Erythroblast (primary cell): ENCODE data around the gene TRAPPC2B.
"Not testable (repeated sequence)": the region's sequence is repeated elsewhere in the genome, so short reads cannot be mapped to it uniquely, and the experiment has no call there.

ENCODE experiments used
- DNase-seq, 2 experiments: peaks; one replicate each; lab custom pipeline; 2025; lab: John Stamatoyannopoulos, UW
- GATA1 ChIP-seq: IDR thresholded peaks from 2 replicates; pipeline ENCODE4 v1.6.1; 2011; ENCODE audit warnings: low read depth, mild to moderate bottlenecking, control low read depth, low read length, moderate library complexity
- POLR2A ChIP-seq: IDR thresholded peaks from 2 replicates; pipeline ENCODE4 v1.6.1; 2011; ENCODE audit warnings: mild to moderate bottlenecking, low read length

Gene TRAPPC2B

DNA sequence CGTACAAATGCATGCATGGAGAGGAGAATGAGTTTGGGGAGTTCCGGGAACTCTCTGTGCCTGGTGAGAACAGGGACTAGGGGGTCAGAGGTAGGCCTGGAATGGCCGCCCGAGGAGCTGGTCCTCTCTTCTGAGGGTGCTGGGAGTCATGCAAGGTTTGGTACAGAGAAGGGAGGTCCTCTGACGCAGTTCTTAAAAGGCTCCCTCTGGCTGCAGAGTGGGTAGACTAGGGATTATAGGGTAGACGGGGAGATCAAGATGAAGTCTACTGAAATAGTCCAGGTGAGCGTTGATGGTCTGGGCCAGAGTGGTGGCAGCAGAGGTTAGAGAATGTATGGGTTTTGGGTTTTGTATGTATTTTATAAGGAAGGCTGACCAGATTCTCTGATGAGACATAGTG lies 11.5 kb upstream of the TRAPPC2B start:
- TF ChIP-seq POLR2A (no peak), GATA1 (no peak)
- peak; percentile 63 to 68 for DNase-seq

DNA sequence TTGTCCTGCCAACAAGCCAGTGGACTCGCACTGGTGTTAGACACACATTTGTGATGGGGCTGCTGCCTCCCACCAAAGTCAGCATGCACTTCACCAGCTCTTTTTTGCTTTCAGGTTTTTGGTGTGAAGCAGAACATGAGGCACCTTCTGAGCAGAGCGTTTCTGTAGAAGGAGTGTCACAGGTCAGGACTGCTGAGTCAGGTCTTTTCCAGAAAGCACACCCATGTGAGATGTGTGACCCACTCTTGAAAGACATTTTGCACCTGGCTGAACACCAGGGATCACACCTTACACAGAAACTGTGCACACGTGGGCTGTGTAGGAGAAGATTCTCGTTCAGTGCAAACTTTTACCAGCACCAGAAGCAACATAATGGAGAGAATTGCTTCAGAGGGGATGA lies 7.4 kb upstream of the TRAPPC2B start:
- no peak for DNase-seq
- TF ChIP-seq GATA1 = no peak
- TF ChIP-seq POLR2A = no peak

DNA sequence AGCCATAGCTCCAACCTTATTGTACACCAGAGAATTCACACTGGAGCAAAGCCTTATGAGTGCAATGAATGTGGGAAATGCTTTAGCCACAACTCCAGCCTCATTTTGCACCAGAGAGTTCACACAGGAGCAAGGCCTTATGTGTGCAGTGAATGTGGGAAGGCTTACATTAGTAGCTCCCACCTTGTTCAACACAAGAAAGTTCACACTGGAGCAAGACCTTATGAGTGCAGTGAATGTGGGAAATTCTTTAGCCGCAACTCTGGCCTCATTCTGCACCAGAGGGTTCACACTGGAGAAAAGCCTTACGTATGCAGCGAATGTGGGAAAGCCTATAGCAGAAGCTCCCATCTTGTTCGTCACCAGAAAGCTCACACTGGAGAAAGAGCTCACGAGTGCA lies 5.9 kb upstream of the TRAPPC2B start:
- DNase-seq = no peak
- TF ChIP-seq POLR2A (no peak), GATA1 (no peak)

DNA sequence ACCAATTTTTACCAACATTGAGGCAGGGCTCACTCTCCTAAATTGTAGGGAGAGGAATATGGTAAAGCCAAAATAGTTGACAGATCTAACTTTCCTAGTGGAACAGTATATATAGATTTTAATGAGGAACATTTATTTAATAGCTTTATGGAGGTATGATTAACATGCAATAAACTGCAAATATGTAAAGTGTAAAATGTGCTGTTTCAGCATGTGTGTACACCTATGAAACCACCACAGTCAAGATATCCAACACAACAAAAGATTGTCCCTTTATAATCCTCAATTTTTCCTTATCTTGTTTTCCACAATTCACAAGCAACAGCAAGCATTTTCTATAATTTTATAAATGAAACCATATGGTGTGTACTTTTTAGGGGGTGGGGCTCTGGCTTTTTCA lies 4.1 kb upstream of the TRAPPC2B start:
- no peak for DNase-seq
- no peak for TF ChIP-seq POLR2A
- TF ChIP-seq GATA1 = no peak

DNA sequence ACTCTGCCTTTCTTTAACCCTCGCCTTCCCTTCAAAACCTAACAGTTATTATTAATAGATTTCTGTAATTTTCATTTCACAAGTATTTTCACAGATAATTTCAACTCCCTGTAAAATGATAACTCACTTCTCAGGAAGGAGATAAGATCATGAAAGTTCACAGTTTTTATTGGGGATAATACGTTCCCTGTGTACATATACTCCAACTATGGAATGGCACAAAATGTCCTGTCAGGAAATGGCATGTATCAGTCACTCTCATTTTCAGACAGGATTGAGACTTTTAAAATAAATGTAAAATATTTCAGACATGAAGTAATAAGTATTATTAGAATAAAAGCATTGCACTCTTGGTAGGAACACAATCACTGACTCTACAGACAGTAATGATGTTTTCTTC lies 932 bp upstream of the TRAPPC2B start:
- DNase-seq = no peak

DNA sequence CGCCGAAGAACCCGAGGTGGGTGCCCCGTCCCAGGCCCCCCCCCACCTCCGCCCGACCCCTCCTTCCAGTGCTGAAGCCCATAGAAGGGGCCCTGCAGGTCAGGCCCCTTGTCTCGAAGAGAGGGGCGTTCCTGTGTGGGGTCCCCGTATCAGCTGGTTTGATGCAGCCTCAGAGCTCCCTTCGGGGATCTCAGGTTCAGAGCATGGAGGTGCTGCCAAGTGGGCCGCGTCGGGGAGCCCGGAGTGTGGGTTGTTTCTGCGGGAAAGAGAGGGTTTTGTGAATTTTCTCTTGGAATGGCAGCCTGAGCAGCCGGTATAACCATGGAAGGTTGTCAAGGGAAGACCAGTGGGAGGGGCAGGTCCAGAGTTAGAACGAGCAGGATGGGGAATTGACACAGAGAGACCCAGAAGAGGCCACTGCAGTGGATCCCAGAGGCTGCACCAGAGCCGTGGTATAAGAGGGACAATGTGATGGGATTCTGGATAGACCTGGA lies 384 bp downstream of the TRAPPC2B start:
- TF ChIP-seq GATA1 (no peak), POLR2A (no peak)
- DNase-seq = no peak

More for the DNA sequence above, 932 bp upstream of the TRAPPC2B start:
- TF ChIP-seq POLR2A (no peak), GATA1 (no peak)

DNA sequence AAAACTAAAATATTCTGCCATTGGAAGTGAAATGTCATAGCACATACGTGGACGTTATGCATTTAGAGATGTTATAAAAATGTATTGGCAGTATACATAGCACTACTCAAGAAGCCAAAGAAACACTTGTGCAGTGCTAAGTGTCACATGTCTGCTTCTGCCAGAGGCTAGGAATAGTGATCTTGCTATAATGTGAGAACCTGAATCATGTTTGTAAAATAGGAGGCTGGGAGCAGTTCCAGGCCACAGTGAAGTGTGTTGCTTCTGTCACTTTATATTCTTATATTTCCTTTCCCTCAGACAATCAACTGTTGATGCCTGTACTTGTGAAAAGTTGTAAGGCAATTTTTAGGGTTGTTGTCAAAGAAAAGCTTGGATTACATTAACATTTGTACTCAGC lies 3.4 kb downstream of the TRAPPC2B start:
- TF ChIP-seq POLR2A = no peak
- no peak for TF ChIP-seq GATA1
- DNase-seq = no peak

DNA sequence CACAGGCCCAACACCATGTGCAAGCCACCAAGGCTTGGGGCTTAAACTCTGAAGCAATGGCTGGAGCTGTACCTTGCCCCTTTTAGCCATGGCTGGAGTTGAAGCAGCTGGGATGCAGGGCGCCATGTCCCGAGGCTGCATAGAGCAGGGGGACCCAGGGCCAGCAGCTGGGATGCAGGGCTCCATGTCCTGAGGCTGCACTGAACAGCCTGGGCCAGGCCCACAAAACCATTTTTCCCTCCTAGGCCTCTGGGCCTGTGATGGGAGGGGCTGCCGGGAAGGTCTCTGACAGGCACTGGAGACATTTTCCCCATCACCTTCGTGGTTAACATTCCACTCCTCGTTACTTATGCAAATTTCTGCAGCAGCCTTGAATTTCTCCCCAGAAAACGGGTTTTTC lies 10.8 kb downstream of the TRAPPC2B start:
- TF ChIP-seq GATA1 = no peak
- TF ChIP-seq POLR2A = no peak
- DNase-seq = no peak

DNA sequence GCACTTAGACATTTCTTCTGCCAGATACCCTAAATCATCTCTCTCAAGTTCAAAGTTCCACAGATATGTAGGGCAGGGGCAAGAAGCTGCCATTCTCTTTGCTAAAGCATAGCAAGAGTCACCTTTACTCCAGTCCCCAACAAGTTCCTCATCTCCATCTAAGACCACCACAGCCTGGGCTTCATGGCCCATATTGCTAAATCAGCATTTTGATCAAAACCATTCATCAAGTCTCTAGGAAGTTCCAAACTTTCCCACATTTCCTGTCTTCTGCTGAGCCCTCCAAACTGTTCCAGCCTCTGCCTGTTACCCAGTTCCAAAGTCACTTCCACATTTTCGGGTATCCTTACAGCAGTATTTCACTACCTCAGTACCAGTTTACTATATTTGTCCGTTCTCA lies 11.3 kb downstream of the TRAPPC2B start:
- not testable (repeated sequence) for DNase-seq

DNA sequence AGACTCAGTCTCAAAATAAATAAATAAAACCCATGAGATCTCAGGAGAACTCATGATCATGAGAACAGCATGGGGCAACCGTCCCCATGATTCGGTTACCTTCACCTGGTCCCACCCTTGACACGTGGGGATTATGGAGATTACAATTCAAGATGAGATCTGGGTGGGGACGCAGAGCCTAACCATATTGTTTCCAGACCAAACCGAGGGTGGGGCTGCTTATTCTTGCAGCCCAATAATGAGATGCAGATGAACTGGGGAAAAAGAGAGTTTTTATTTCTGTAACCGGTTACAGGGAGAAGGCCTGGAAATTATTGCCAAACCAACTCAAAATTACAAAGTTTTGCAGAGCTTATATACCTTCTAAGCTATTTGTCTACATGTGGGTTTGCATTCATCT lies 12.8 kb downstream of the TRAPPC2B start:
- TF ChIP-seq POLR2A (no peak), GATA1 (no peak)
- DNase-seq = no peak

DNA sequence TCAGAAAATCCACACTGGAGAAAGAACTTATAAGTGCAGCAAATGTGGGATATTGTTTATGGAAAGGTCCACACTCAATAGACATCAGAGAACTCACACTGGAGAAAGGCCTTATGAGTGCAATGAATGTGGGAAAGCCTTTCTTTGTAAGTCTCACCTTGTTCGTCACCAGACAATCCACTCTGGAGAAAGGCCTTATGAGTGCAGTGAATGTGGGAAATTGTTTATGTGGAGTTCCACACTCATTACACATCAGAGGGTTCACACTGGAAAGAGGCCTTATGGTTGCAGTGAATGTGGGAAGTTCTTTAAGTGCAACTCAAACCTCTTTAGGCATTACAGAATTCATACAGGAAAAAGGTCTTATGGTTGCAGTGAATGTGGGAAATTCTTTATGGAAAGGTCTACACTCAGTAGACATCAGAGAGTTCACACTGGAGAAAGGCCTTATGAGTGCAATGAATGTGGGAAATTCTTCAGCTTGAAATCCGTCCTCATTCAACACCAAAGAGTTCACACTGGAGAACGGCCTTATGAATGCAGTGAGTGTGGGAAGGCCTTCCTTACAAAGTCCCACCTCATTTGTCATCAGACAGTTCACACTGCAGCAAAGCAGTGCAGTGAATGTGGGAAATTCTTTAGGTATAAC lies 14.3 kb downstream of the TRAPPC2B start:
- peak in 1 of 2 experiments; percentile 14 for DNase-seq
- TF ChIP-seq GATA1 (no peak), POLR2A (no peak)

DNA sequence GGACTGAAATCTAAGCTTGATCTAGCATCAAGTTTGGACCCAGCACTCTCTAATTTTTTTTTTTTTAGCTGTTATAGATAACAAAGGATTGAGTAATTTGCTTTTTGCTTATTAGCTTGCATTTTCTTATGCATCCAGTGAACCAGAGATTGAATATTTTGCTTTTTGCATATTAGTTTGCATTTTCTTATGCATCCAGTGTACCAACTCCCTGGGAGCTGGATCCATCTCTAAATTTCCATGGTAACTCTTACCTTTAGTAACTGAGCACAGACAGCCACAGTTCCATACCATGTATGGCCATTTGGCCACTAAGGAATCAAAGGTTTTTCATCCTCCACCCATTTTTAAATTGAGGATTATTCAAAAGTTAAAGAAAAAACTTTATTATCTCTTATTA lies 17.6 kb downstream of the TRAPPC2B start:
- DNase-seq = no peak
- TF ChIP-seq GATA1 = no peak
- TF ChIP-seq POLR2A = no peak

DNA sequence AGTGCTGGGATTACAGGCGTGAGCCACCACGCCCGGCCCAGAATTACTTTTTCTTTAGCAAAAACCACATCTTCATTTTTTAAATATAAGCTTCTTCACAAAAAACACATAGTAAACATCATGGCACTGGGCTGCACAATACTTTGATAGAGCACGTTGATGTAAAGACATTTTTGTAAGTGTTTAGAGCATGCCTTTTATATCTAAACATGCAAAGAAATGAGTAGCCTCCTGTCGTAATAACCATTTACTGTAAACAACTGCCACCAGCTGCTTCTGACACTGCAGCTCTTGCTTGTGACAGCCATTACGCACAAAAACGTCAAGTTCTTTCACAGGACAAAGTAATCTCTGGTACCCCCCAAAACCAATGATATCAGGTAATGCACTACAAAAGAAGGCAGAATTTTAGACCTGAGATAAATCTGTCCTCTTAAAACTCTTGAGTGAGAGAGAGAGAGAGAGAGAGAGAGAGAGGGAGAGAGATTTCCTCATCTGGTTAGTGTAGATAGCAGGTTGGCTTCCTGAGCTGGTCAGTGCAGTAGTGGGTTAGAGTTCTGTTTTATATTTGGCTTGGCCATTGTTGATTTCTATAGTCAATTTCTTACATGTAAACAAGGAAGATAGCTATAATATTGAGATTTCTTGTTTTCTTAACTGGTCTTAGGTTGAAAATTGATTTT lies 19.6 kb downstream of the TRAPPC2B start:
- no peak for DNase-seq
- TF ChIP-seq GATA1 (no peak), POLR2A (no peak)

DNA sequence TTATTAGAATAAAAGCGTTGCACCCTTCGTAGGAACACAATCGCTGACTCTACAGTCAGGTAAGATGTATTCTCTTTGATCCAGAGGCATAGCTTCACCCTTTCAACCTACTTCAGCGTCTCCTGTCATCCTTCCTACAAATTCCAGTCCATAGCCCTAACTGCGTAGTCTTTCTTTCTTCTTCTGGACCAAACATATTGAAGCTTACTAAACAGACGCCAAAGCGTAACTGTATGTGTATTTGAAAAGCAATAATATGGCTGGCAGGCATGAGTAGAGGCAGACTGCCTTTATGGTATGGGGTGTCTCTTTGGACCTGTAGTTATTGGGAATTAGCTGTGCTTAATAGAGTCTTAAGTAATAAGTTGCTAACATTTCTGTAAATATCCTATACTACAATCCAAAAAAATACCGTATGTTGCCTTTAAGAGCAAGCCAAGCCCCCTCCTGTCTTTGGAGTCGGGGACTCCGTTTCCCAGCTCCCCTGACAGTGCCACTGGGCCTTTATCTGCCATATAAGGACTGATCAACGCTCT lies 25.9 kb downstream of the TRAPPC2B start:
- DNase-seq = no peak
- TF ChIP-seq POLR2A (no peak), GATA1 (no peak)
